CD4-positive, CD25-positive, alpha-beta regulatory T cell (primary cell): Measurements from ENCODE around the gene GABARAP. TPM values are rescaled to one million over a fixed set of nuclear protein-coding genes. Genes with fewer than 3 reads are reported as not detected.

Source experiments
- ATAC-seq, 2 donors: fragments of 150-1000 bp; cut with Tn5 transposase; one replicate each; pipeline ENCODE4 v1.10.0; 2021; ENCODE audit warnings: low read depth in 2 of 2, moderate number of reproducible peaks in 2 of 2, moderate library complexity in 1 of 2
- DNase-seq, 3 donors: peaks; one replicate each; pipeline versions ENCODE4 v3.0.0 to v3.0.0-alpha.2; 2012 to 2022; ENCODE audit warnings: mixed read lengths in 1 of 3
- H3K27ac ChIP-seq: one replicate; pipeline ENCODE4 v1.7.0; 2013; ENCODE audit warnings: mild to moderate bottlenecking, low read length; ENCODE audit not compliant: insufficient read depth, poor library complexity, severe bottlenecking
- H3K27me3 ChIP-seq: one replicate; pipeline ENCODE4 v1.7.0; 2013; ENCODE audit warnings: low read length; ENCODE audit not compliant: control insufficient read depth, insufficient read depth
- H3K36me3 ChIP-seq: one replicate; pipeline ENCODE4 v1.7.0; 2013; ENCODE audit warnings: mild to moderate bottlenecking, low read length, moderate library complexity; ENCODE audit not compliant: control insufficient read depth, insufficient read depth
- H3K4me1 ChIP-seq: 2 replicates; pipeline ENCODE4 v1.7.0; 2013; ENCODE audit warnings: mild to moderate bottlenecking, low read length; ENCODE audit not compliant: insufficient read depth, control insufficient read depth, poor library complexity, severe bottlenecking
- H3K4me3 ChIP-seq: one replicate; pipeline ENCODE4 v1.7.0; 2013; ENCODE audit warnings: low read depth, mild to moderate bottlenecking, low read length, moderate library complexity
- H3K9me3 ChIP-seq, 2 experiments: 1 replicate in 1 of 2; 2 replicates in 1 of 2; pipeline ENCODE4 v1.7.0; 2013; ENCODE audit warnings: low read length in 2 of 2, mild to moderate bottlenecking in 1 of 2, moderate library complexity in 1 of 2; ENCODE audit not compliant: control insufficient read depth in 2 of 2
- H3K27ac Mint-ChIP-seq, 3 donors: one replicate each; pipeline ENCODE4 v1.8.0; 2020 to 2022; ENCODE audit warnings: mild to moderate bottlenecking in 3 of 3, mixed read lengths in 3 of 3, moderate library complexity in 2 of 3
- H3K27me3 Mint-ChIP-seq: one replicate; pipeline ENCODE4 v1.8.0; 2022; ENCODE audit warnings: mild to moderate bottlenecking, mixed read lengths
- H3K36me3 Mint-ChIP-seq: one replicate; pipeline ENCODE4 v1.8.0; 2020; ENCODE audit warnings: mixed read lengths
- H3K4me1 Mint-ChIP-seq, 4 donors: one replicate each; pipeline ENCODE4 v1.8.0; 2020 to 2022; ENCODE audit warnings: mixed read lengths in 4 of 4, mild to moderate bottlenecking in 1 of 4
- H3K4me3 Mint-ChIP-seq, 4 donors: one replicate each; pipeline ENCODE4 v1.8.0; 2020 to 2022; ENCODE audit warnings: mild to moderate bottlenecking in 4 of 4, mixed read lengths in 4 of 4, moderate library complexity in 3 of 4
- H3K9me3 Mint-ChIP-seq, 7 donors: one replicate each; pipeline ENCODE4 v1.8.0; 2020 to 2022; ENCODE audit warnings: mixed read lengths in 7 of 7, mild to moderate bottlenecking in 3 of 7, moderate library complexity in 2 of 7
- polyA plus RNA-seq, 4 donors: library from polyadenylated mRNA; unstranded; fragments of 300-500 nt; fragmentation: Illumina TruSeq; gene quantifications; one replicate each; pipeline ENCODE4 v1.2.3, GENCODE V29; 2021
- total RNA-seq: library from RNA; stranded (reverse); gene quantifications from one replicate; pipeline ENCODE4 v1.2.3, GENCODE V29; 2022

GABARAP gene
- total and polyA plus RNA-seq, 5 donors from 2014 or later, result 227 to 1,205 (median 943) TPM

DNA sequence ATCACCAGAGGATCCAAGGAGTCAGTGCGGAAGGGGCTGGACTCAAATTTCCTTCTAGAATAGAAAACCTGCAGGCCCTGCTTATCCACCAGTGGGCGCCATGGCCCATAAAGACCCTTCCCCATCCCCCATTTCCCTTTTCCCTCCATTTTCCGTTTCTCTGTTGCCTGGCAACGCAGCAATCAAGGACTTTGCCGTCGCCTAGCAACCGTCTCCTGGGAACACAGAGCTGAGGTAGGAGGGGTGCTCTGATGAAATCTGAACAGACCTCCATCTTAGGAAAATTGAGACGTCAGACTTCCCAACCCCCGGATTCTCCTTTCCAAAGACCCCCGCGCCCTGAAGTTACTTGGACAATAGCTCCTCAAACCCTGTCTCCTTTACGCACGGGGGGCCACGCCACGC is 28.4 kb downstream of the GABARAP start:
- Histone ChIP-seq H3K4me3 (peak overlapping the region; percentile 76), H3K27ac (peak overlapping the region; percentile 97), H3K27me3 (no peaks in the 10 kb centered on the region), H3K36me3 (no peaks in the 10 kb centered on the region), H3K9me3 (no peaks in the 10 kb centered on the region), H3K4me1 (peaks cover 40% of the 10 kb centered on the region)
- peaks cover 28% of the 10 kb centered on the region for H3K27me3 Mint-ChIP-seq
- H3K9me3 Mint-ChIP-seq, result no peaks in the 10 kb centered on the region
- H3K4me1 Mint-ChIP-seq, result peaks cover 0 to 58% (median 24%) of the 10 kb centered on the region in 4 donors
- peak in 1 of 3 donors; percentile 73 for DNase-seq
- H3K36me3 Mint-ChIP-seq, result no peaks in the 10 kb centered on the region
- peak in 1 of 2 donors; percentile 0 for ATAC-seq
- H3K4me3 Mint-ChIP-seq, result peak overlapping the region; percentile 85 to 96 (median 90)
- H3K27ac Mint-ChIP-seq, result peak overlapping the region; percentile 92 to 99 (median 99)

DNA sequence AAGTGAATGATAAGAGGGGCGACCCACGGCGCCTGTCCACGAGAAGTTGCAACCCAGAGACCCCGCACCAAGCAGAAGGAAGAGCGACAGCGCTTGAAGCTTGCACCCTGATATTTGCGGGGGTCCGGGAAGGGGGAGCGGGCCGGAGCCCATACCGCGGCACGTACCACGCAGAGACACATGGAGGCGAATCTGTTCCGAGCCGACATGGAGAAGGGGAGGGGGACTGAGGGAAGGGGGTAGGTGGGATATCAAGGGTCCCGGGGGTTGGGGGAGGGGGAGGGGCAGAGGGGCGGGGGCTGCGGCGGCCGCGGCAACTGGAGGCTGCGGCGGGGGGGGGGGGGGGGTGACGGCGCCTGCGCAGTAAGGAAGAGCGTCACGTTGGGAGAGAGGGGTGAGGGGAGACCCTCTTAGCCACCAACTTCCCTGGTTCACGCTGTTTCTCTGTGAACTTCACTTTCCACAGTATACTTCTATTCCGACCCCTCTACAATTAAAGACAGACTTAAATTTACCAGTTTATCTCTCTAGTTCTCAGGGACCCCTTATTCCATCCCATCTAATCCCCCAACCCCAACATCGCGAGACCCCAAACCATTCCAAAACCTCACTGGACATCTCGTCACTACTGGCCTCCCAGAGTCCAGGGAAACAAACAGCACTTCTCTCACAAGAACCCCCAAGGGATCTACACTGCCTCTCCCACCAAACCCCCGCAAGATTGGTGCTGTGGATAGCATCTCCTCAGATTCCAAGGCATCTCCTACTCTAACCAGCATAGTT is 30.6 kb downstream of the GABARAP start:
- H3K27me3 ChIP-seq, result no peaks in the 10 kb centered on the region
- H3K4me3 ChIP-seq, result no peak overlapping the region
- peaks cover 0 to 1% (median 0%) of the 10 kb centered on the region in 7 donors for H3K9me3 Mint-ChIP-seq
- H3K9me3 ChIP-seq, result no peaks in the 10 kb centered on the region
- no peak for ATAC-seq
- peaks cover 28% of the 10 kb centered on the region for H3K4me1 ChIP-seq
- no peaks in the 10 kb centered on the region for H3K36me3 Mint-ChIP-seq
- peak overlapping the region in 3 of 4 donors; percentile 61 to 86 (median 62) for H3K4me3 Mint-ChIP-seq
- peak overlapping the region in 2 of 3 donors; percentile 8 to 74 for H3K27ac Mint-ChIP-seq
- H3K36me3 ChIP-seq, result no peaks in the 10 kb centered on the region
- H3K27me3 Mint-ChIP-seq, result peaks cover 28% of the 10 kb centered on the region
- peaks cover 0 to 44% (median 23%) of the 10 kb centered on the region in 4 donors for H3K4me1 Mint-ChIP-seq
- no peak overlapping the region for H3K27ac ChIP-seq
- no peak for DNase-seq

DNA sequence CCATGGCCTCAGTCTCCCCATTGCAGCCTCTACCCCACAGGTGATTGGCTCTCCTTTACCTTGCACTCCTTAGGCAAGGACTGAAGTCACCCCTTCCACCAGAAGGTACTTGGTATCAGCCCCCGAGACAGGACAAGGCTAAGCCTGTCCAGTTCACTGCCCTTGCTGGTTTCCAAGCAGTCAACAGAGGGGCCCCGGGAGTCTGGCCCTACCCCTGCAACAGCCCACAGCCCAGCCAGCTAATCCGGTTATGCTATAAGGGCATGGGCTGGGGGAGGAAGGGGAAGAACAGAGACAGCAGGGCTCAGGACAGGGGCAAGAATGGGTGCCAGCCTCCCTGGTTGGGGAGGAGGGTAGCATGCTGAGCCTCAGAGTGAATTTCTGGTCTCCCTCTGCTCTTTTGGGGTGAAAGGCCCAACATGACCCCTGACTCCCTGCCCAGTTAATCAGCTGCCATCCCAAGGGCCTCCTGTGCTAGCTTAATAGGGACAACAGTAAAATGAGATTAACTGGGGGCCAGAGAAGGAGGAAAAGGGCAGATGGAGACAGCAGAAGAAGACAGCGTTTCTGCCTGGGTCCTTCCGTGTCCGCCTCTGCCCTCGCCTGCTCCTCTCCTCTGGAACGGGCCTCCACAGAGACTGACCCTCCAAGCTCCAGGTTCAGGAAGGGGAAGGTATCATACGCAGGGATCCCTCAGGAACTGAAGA is 33.3 kb downstream of the GABARAP start:
- Mint-ChIP-seq H3K4me1 (peaks cover 0 to 45% (median 27%) of the 10 kb centered on the region in 4 donors), H3K36me3 (peaks cover 3% of the 10 kb centered on the region), H3K27ac (no peak overlapping the region), H3K4me3 (peak overlapping the region in 1 of 4 donors; percentile 16), H3K9me3 (peaks cover 0 to 1% (median 0%) of the 10 kb centered on the region in 7 donors), H3K27me3 (peaks cover 23% of the 10 kb centered on the region)
- Histone ChIP-seq H3K27ac (no peak overlapping the region), H3K9me3 (no peaks in the 10 kb centered on the region), H3K4me1 (peaks cover 22% of the 10 kb centered on the region), H3K27me3 (no peaks in the 10 kb centered on the region), H3K4me3 (no peak overlapping the region), H3K36me3 (no peaks in the 10 kb centered on the region)
- no peak for ATAC-seq
- DNase-seq, result no peak

DNA sequence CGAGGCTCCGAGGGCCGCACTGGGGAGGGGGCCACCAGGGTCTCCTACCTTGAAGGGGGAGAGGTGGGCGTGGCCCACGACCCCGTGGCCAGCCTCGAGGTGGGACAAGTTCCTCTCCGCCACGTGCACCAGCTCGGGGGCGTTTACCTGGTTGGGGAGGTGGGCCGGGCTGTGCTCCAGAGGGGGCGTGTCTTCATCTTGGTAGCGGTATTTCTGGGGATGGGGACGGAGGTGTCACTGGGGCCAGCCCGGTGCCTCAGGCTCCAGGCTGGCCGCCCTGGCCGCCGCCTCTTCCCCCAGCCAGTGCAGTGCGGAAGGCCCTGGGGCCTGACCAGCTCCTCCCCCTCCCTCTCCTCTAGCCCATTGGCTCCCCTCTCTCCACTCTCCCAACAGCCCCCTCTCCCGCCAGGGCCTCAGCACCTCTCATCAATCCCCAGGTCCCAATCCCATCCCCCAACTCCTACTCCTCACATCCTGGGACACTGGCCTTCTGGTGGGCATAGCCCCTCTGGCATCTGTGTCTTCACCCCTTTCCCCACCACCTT is 34.1 kb downstream of the GABARAP start:
- Mint-ChIP-seq H3K27me3 (peaks cover 22% of the 10 kb centered on the region), H3K36me3 (peaks cover 3% of the 10 kb centered on the region), H3K27ac (peak overlapping the region in 1 of 3 donors; percentile 51), H3K4me3 (no peak overlapping the region), H3K9me3 (peaks cover 0 to 1% (median 0%) of the 10 kb centered on the region in 7 donors), H3K4me1 (peaks cover 0 to 42% (median 20%) of the 10 kb centered on the region in 4 donors)
- no peak overlapping the region for H3K27ac ChIP-seq
- ATAC-seq (no peak), DNase-seq (no peak)
- peaks cover 17% of the 10 kb centered on the region for H3K4me1 ChIP-seq
- no peaks in the 10 kb centered on the region for H3K36me3 ChIP-seq
- H3K4me3 ChIP-seq, result no peak overlapping the region
- no peaks in the 10 kb centered on the region for H3K9me3 ChIP-seq
- no peaks in the 10 kb centered on the region for H3K27me3 ChIP-seq

DNA sequence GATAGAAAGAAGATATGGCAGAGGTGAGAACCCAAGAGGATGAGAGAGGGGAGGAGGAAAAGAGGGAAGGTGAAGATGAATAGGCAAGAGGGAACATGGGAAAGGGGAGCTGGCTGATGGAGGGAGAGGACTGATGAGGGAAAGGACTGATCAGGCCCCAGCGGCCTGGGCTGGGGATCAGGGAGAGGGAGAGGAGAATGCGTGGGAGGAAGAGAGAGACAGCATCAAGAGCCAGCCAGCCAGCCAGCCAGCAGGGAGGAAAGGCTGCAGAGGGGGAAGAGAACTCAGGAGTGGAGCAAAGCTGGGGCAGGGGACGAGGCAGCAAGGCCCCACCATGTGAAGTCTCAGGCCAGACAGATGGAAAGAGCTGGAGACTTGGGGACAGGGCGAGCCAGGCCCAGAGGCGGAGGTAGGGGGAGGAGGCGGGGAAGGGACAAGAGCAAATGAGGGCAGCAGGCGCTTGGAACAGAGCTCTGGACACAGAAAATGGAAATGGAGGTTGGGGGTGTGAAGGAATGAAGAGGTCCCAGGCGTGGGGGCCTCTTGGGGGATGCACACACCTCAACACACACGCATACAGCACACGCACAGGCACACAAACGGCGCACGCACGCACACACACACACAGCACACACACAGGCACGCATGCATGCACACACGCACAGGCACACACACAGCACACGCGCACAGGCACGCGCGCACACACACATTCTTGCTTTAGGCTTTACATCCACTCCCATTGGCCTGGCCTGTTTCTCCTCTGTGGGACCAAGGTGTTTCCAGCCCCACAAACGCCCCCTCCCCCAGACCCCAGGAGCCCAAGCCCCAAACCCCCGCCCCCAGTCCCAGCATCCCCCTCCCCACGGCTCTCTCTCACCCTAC is 34.9 kb downstream of the GABARAP start:
- H3K9me3 ChIP-seq, result no peaks in the 10 kb centered on the region
- Mint-ChIP-seq H3K4me3 (peak overlapping the region in 1 of 4 donors; percentile 74), H3K4me1 (peaks cover 0 to 46% (median 20%) of the 10 kb centered on the region in 4 donors), H3K36me3 (peaks cover 8% of the 10 kb centered on the region), H3K27ac (peak overlapping the region in 2 of 3 donors; percentile 75 to 85), H3K27me3 (peaks cover 22% of the 10 kb centered on the region), H3K9me3 (peaks cover 0 to 1% (median 0%) of the 10 kb centered on the region in 7 donors)
- H3K27me3 ChIP-seq, result no peaks in the 10 kb centered on the region
- no peaks in the 10 kb centered on the region for H3K36me3 ChIP-seq
- no peak for ATAC-seq
- H3K4me3 ChIP-seq, result no peak overlapping the region
- peak overlapping the region; percentile 91 for H3K27ac ChIP-seq
- no peak for DNase-seq
- H3K4me1 ChIP-seq, result peaks cover 17% of the 10 kb centered on the region

DNA sequence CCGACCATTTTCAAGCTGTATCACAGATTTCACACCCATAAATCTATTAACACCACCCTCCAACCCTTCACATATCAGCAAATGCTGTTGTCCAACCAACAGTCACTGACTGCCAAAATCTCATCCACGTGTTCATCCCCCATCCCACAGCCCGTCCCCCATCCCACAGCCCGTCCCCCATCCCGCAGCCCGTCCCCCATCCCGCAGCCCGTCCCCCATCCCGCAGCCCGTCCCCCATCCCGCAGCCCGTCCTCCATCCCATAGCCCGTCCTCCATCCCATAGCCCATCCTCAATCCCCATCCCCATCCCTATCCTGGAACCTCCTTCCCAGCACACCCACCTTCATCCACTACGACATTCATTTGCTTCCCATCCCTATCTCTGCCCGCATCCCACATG is 36.7 kb downstream of the GABARAP start:
- H3K36me3 Mint-ChIP-seq, result peaks cover 12% of the 10 kb centered on the region
- peaks cover 0 to 41% (median 21%) of the 10 kb centered on the region in 4 donors for H3K4me1 Mint-ChIP-seq
- H3K27ac Mint-ChIP-seq, result peak overlapping the region; percentile 94 to 96 (median 94)
- Histone ChIP-seq H3K27ac (peak overlapping the region; percentile 91), H3K4me1 (peaks cover 17% of the 10 kb centered on the region), H3K27me3 (no peaks in the 10 kb centered on the region), H3K9me3 (no peaks in the 10 kb centered on the region), H3K4me3 (peak overlapping the region; percentile 83), H3K36me3 (no peaks in the 10 kb centered on the region)
- H3K27me3 Mint-ChIP-seq, result peaks cover 10% of the 10 kb centered on the region
- peak overlapping the region; percentile 74 to 95 (median 86) for H3K4me3 Mint-ChIP-seq
- ATAC-seq (no peak), DNase-seq (no peak)
- peaks cover 0 to 1% (median 0%) of the 10 kb centered on the region in 7 donors for H3K9me3 Mint-ChIP-seq
